Neural progenitor cell (in vitro differentiated cells): ENCODE data around the gene RNF126. TPM values are rescaled to one million over a fixed set of nuclear protein-coding genes. Genes with fewer than 3 reads are reported as not detected.
"Not testable (repeated sequence)": the region's sequence is repeated elsewhere in the genome, so short reads cannot be mapped to it uniquely, and the experiment has no call there.

Experiments used
- DNase-seq: peaks from one replicate; pipeline ENCODE4 v3.0.0-alpha.2; 2016; ENCODE audit warnings: low spot score
- H2AFZ ChIP-seq: fragments of 200-600 bp; sonication (generic); replicated peaks from 2 replicates; pipeline ENCODE4 v1.6.1; 2016; ENCODE audit warnings: antibody characterized with exemption
- H3F3A ChIP-seq: fragments of 200-600 bp; sonication (generic); 2 replicates; pipeline ENCODE4 v1.6.1; 2016; ENCODE audit warnings: antibody characterized with exemption, low read depth
- H3K27ac ChIP-seq: fragments of 200-600 bp; sonication (generic); 2 replicates; pipeline ENCODE4 v1.5.1; 2016; ENCODE audit warnings: mild to moderate bottlenecking
- H3K27me3 ChIP-seq: fragments of 200-600 bp; sonication (generic); 2 replicates; pipeline ENCODE4 v1.6.1; 2016; ENCODE audit warnings: mild to moderate bottlenecking, moderate library complexity
- H3K36me3 ChIP-seq: fragments of 200-600 bp; sonication (generic); 2 replicates; pipeline ENCODE4 v1.5.1; 2016
- H3K4me1 ChIP-seq: fragments of 200-600 bp; sonication (generic); 2 replicates; pipeline ENCODE4 v1.6.1; 2016; ENCODE audit warnings: mixed run types
- H3K4me2 ChIP-seq: fragments of 200-600 bp; sonication (generic); 2 replicates; pipeline ENCODE4 v1.6.1; 2016
- H3K4me3 ChIP-seq: fragments of 200-600 bp; sonication (generic); 2 replicates; pipeline ENCODE4 v1.5.1; 2016
- H3K79me2 ChIP-seq: fragments of 200-600 bp; sonication (generic); 2 replicates; pipeline ENCODE4 v1.6.1; 2016; ENCODE audit warnings: low read depth
- H3K9ac ChIP-seq: fragments of 200-600 bp; sonication (generic); 2 replicates; pipeline ENCODE4 v1.6.1; 2016
- H3K9me3 ChIP-seq: fragments of 200-600 bp; sonication (generic); 2 replicates; pipeline ENCODE4 v1.5.1; 2016; ENCODE audit warnings: low read depth
- H4K20me1 ChIP-seq: fragments of 200-600 bp; sonication (generic); 2 replicates; pipeline ENCODE4 v1.6.1; 2016; ENCODE audit warnings: low read depth
- H3K27ac Mint-ChIP-seq: 3 replicates; pipeline ENCODE4 v1.8.0; 2021; ENCODE audit warnings: mixed read lengths
- H3K27me3 Mint-ChIP-seq: 2 replicates; pipeline ENCODE4 v1.8.0; 2022; ENCODE audit warnings: low read depth, mild to moderate bottlenecking, inconsistent platforms, moderate library complexity, mixed read lengths; ENCODE audit not compliant: insufficient read depth
- H3K36me3 Mint-ChIP-seq: 3 replicates; pipeline ENCODE4 v1.8.0; 2021; ENCODE audit warnings: mixed read lengths
- H3K4me1 Mint-ChIP-seq: 3 replicates; pipeline ENCODE4 v1.8.0; 2021; ENCODE audit warnings: mixed read lengths
- H3K4me3 Mint-ChIP-seq: 3 replicates; pipeline ENCODE4 v1.8.0; 2021; ENCODE audit warnings: mild to moderate bottlenecking, moderate library complexity, mixed read lengths
- H3K9me3 Mint-ChIP-seq: 3 replicates; pipeline ENCODE4 v1.8.0; 2020; ENCODE audit warnings: mixed read lengths
- EZH2 ChIP-seq: fragments of 200-600 bp; sonication (generic); IDR thresholded peaks from 2 replicates; pipeline ENCODE4 v1.6.1; 2017; ENCODE audit warnings: antibody characterized with exemption, mild to moderate bottlenecking, moderate library complexity
- EZH2phosphoT487 ChIP-seq: fragments of 200-600 bp; sonication (generic); IDR thresholded peaks from 2 replicates; pipeline ENCODE4 v1.6.1; 2017; ENCODE audit warnings: antibody characterized with exemption
- total RNA-seq: library from RNA; depleted of rRNA; stranded (reverse); fragments of >200 nt; gene quantifications from 2 replicates; pipeline ENCODE4 v1.2.3, GENCODE V29; 2015; ENCODE audit warnings: low replicate concordance
- TF ChIP-seq, protein P1 (sequence below): fragments of 200-600 bp; sonication (generic); IDR thresholded peaks from 2 replicates; pipeline ENCODE4 v1.5.1; 2017; ENCODE audit warnings: antibody characterized with exemption, mild to moderate bottlenecking

The RNF126 gene
- total RNA-seq, 1 donor from 2014 or later, result 9.7 TPM

DNA sequence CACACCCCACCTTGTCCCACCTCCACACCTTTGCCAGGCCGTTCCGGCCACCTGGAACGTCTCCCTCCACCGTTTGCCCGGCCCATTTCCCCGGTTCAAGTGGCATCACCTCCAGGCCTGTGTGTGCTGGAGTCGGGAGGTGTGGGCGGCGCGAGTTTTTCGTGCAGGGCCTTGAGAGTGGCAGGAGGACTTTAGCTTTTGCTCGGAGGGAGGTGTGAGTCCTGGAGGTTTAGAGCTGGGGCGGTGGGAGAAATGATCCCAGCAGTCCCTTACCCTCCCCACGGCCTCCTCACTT is 41.4 kb upstream of the RNF126 start:
- Histone ChIP-seq H3K79me2 (peaks cover under 1% of the 10 kb centered on the region), H3K27ac (no peak overlapping the region), H2AFZ (peak overlapping the region; percentile 60), H3K9ac (no peak overlapping the region), H3K27me3 (peaks cover 16% of the 10 kb centered on the region), H3K9me3 (no peaks in the 10 kb centered on the region), H3K4me3 (no peak overlapping the region), H3K36me3 (no peaks in the 10 kb centered on the region), H4K20me1 (no peaks in the 10 kb centered on the region), H3K4me1 (no peaks in the 10 kb centered on the region), H3K4me2 (peak overlapping the region; percentile 25), H3F3A (peaks cover 22% of the 10 kb centered on the region)
- Mint-ChIP-seq H3K27me3 (peaks cover 8% of the 10 kb centered on the region), H3K4me1 (peaks cover 11% of the 10 kb centered on the region), H3K4me3 (no peak overlapping the region), H3K36me3 (peaks cover 2% of the 10 kb centered on the region), H3K9me3 (peaks cover 3% of the 10 kb centered on the region), H3K27ac (no peak overlapping the region)
- no peak for DNase-seq
- TF ChIP-seq EZH2 (no peak), EZH2phosphoT487 (no peak)
- TF ChIP-seq, protein P1, sequence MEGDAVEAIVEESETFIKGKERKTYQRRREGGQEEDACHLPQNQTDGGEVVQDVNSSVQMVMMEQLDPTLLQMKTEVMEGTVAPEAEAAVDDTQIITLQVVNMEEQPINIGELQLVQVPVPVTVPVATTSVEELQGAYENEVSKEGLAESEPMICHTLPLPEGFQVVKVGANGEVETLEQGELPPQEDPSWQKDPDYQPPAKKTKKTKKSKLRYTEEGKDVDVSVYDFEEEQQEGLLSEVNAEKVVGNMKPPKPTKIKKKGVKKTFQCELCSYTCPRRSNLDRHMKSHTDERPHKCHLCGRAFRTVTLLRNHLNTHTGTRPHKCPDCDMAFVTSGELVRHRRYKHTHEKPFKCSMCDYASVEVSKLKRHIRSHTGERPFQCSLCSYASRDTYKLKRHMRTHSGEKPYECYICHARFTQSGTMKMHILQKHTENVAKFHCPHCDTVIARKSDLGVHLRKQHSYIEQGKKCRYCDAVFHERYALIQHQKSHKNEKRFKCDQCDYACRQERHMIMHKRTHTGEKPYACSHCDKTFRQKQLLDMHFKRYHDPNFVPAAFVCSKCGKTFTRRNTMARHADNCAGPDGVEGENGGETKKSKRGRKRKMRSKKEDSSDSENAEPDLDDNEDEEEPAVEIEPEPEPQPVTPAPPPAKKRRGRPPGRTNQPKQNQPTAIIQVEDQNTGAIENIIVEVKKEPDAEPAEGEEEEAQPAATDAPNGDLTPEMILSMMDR, result no peak

DNA sequence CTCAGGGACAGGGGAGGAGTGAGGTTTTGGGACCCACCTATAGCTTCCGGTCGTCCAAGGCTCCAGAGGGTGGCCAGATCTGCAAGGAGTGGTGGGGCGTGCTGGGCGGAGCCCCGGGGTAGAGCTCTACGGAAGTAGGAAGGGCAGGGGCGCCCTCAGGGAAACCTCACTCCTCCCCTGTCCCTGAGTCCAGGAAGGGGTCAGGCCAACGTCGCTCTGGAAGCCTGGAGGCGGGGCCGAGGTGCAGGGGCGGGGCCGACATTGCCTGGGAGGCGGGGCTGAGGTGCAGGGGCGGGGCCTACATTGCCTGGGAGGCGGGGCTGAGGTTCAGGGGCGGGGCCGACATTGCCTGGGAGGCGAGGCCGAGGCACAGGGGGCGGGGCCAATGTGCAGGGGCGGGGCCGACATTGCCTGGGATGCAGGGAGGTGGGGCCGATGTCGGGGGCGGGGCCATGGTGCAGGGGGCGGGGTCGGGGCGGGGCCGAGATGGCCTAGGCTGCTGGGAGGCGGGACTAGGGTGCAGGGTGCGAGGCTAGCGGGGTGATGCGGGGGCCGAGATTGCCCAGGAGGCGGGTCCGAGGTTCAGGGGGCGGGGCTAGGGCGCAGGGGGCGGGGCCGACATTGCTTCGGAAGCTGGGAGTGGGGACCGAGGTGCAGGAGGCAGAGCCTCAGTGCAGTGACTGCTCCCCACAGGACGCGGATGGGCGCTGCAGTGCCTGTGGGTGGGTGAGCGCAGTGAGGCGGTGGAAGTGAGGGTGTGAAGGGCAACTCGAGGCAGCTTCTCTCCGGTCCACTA is 40.8 kb upstream of the RNF126 start:
- Histone ChIP-seq H3K4me1 (no peaks in the 10 kb centered on the region), H3K9me3 (no peaks in the 10 kb centered on the region), H3K4me2 (peak overlapping the region; percentile 42), H4K20me1 (no peaks in the 10 kb centered on the region), H3F3A (peaks cover 22% of the 10 kb centered on the region), H3K36me3 (no peaks in the 10 kb centered on the region), H3K27ac (no peak overlapping the region), H2AFZ (peak overlapping the region; percentile 60), H3K79me2 (no peaks in the 10 kb centered on the region), H3K4me3 (no peak overlapping the region), H3K27me3 (peaks cover 16% of the 10 kb centered on the region), H3K9ac (no peak overlapping the region)
- Mint-ChIP-seq H3K4me1 (peaks cover 11% of the 10 kb centered on the region), H3K36me3 (peaks cover 2% of the 10 kb centered on the region), H3K27me3 (peaks cover 8% of the 10 kb centered on the region), H3K27ac (no peak overlapping the region), H3K9me3 (peaks cover 3% of the 10 kb centered on the region), H3K4me3 (no peak overlapping the region)
- peak; percentile 86 for DNase-seq
- TF ChIP-seq EZH2, result no peak
- TF ChIP-seq EZH2phosphoT487, result no peak
- TF ChIP-seq, protein P1, result no peak

DNA sequence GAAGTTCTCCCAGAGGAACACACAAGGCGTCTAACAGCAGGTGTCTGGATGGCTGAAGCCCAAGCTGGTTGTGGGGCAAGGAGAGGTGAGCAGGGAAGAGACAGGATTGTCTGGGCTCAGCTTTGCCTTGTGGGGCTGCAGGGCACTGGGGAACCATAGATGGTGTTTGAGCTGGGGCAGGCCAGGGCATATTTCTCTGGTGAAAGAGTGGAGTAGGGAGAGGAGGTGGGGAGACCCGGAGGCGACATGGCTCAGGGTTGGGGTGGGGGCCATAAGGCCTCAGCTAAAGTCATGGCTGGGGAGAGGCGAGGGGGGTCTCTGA is 40.3 kb upstream of the RNF126 start:
- Histone ChIP-seq H3K9me3 (no peaks in the 10 kb centered on the region), H3K4me1 (no peaks in the 10 kb centered on the region), H3K27me3 (peaks cover 16% of the 10 kb centered on the region), H3K4me3 (no peak overlapping the region), H3K4me2 (peak overlapping the region; percentile 42), H3K79me2 (no peaks in the 10 kb centered on the region), H3F3A (peaks cover 20% of the 10 kb centered on the region), H3K9ac (no peak overlapping the region), H3K36me3 (no peaks in the 10 kb centered on the region), H2AFZ (no peak overlapping the region), H4K20me1 (no peaks in the 10 kb centered on the region), H3K27ac (no peak overlapping the region)
- Mint-ChIP-seq H3K4me3 (peak overlapping the region; percentile 68), H3K4me1 (peaks cover 11% of the 10 kb centered on the region), H3K27ac (peak overlapping the region; percentile 27), H3K9me3 (peaks cover 3% of the 10 kb centered on the region), H3K36me3 (peaks cover 2% of the 10 kb centered on the region), H3K27me3 (peaks cover 8% of the 10 kb centered on the region)
- DNase-seq, result no peak
- TF ChIP-seq EZH2 (no peak), EZH2phosphoT487 (no peak)

DNA sequence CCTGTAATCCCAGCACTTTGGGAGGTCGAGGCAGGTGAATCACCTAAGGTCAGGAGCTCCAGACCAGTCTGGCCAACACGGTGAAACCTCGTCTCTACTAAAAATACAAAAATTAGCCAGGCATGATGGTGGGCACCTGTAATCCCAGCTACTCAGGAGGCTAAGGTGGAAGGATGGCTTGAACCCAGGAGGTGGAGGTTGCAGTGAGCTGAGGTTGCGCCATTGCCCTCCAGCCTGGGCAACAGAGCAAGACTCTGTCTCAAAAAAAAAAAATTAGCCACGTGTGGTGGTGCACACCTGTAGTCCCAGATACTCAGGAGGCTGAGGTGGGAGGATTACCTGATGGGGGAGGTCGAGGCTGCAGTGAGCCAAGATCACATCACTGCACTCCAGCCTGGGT is 39.8 kb upstream of the RNF126 start:
- Histone ChIP-seq H3F3A (peaks cover 16% of the 10 kb centered on the region), H3K27me3 (peaks cover 16% of the 10 kb centered on the region)
- not testable (repeated sequence) for H3K4me1 ChIP-seq, H3K36me3 Mint-ChIP-seq, H3K4me2 ChIP-seq, H3K9me3 Mint-ChIP-seq, H3K79me2 ChIP-seq, H3K9me3 ChIP-seq, H4K20me1 ChIP-seq, H3K27ac ChIP-seq, DNase-seq, H3K4me3 ChIP-seq, H3K9ac ChIP-seq, H3K36me3 ChIP-seq, H3K4me1 Mint-ChIP-seq, H2AFZ ChIP-seq
- Mint-ChIP-seq H3K27ac (peak overlapping the region; percentile 27), H3K4me3 (peak overlapping the region; percentile 68), H3K27me3 (peaks cover 12% of the 10 kb centered on the region)

DNA sequence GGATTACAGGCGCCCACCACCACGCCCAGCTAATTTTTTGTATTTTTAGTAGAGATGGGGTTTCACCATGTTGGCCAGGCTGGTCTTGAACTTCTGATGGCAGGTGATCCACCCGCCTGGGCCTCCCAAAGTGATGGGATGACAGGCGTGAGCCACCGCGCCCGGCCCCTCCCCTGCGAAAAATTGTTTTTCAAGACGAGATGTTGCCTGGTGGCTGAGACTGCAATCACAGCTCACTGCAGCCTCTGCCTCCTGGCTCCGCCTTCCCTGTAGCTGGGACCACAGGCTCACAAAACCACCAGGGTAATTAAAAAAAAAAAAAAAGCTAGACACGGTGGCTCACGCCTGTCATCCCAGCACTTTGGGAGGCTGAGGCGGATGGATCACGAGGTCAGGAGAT is 36.9 kb upstream of the RNF126 start:
- H3K9me3 ChIP-seq, H3K27ac Mint-ChIP-seq, H3K9ac ChIP-seq, H3K4me3 Mint-ChIP-seq, H3K4me1 Mint-ChIP-seq, H3K4me3 ChIP-seq, H3K9me3 Mint-ChIP-seq, H4K20me1 ChIP-seq, H2AFZ ChIP-seq, H3F3A ChIP-seq, H3K27ac ChIP-seq, H3K36me3 ChIP-seq, H3K27me3 ChIP-seq, DNase-seq, H3K36me3 Mint-ChIP-seq, H3K4me2 ChIP-seq, H3K4me1 ChIP-seq, H3K79me2 ChIP-seq, H3K27me3 Mint-ChIP-seq: not testable (repeated sequence)

DNA sequence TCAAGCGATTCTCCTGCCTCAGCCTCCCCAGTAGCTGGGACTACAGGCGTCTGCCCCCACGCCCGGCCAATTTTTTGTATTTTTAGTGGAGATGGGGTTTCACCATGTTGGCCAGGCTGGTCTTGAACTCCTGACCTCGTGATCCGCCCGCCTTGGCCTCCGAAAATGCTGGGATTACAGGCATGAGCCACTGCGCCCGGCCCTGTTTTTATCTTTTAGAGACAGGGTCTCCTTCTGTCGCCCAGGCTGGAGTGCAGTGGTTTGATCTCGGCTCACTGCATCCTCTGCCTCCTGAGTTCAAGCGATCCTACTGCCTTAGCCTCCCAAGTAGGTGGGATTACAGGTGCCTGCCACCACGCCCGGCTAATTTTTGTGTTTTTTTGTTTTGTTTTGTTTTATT is 35.5 kb upstream of the RNF126 start:
- not testable (repeated sequence) for H3K9me3 ChIP-seq, H3K36me3 Mint-ChIP-seq, H3K4me3 Mint-ChIP-seq, H4K20me1 ChIP-seq, H3K4me1 ChIP-seq, H3K27ac ChIP-seq, H3K9me3 Mint-ChIP-seq, H3K9ac ChIP-seq, H2AFZ ChIP-seq, H3K79me2 ChIP-seq, H3K27me3 Mint-ChIP-seq, H3K27me3 ChIP-seq, H3K4me3 ChIP-seq, H3F3A ChIP-seq, H3K27ac Mint-ChIP-seq, DNase-seq, H3K4me1 Mint-ChIP-seq, H3K36me3 ChIP-seq, H3K4me2 ChIP-seq
